ENCODE data around the gene SUGCT.
"Not testable (repeated sequence)": the region's sequence is repeated elsewhere in the genome, so short reads cannot be mapped to it uniquely, and the experiment has no call there.

SUGCT gene

DNA sequence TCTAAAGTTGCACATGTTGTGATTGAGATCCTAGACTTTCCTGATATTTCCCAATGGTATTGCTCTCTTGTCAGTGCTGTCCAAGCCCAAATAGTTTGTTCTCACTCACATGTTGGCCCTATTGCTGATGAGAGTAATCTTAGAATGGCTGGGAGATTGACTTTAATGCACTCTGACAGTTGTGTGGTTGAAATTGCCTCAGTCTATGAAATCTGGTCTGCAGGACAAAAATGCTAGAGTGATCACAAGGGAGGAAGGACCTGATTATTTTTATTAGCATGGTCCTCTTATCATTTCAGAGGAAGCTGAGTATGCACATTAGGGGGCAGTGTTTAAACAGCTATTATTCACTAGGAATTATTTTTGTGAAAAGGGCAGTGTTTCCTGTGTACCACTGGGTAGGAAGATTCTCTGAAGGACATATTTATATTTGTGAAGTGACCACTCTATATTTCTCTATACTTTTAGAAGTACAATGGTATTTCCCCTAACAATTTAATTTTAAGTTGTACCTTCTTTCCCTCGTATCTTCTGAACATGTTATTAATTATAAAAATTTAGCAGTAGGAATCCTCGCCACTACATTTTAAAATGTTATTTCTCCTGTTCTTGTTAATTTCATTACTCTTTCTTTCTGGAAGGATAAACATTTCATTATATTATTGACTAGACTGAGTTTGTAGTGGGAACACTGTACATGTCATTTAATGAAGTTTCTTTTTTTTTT is 64.4 kb downstream of the SUGCT start:
- no peak for DNase-seq (ENCODE audit: low read depth in 2 of 2)

DNA sequence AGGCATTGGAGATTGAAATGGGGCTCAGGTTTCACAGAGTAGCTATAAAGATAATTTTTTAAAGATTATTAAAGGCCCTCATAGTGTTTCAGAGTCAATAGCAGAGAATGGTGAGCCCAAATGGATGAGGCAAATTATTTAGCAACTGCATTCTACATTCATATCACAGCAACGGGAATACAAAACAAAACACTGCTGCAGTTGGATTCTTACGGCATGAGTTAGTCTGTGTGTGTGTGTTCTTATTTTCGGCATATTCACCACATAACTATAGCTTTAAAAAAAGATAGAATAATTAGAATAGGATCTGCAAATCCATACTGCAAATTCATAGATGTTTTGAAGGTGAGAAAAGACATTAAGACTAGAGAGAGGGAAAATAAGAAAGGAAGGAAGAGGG is 66.0 kb downstream of the SUGCT start:
- DNase-seq (ENCODE audit: low read depth in 2 of 2): no peak

- DNase-seq (ENCODE audit: low read depth in 2 of 2): no peak
Measured at GRCh38 chr7:40202851-40203250, 68.0 kb downstream of the SUGCT start.

DNA sequence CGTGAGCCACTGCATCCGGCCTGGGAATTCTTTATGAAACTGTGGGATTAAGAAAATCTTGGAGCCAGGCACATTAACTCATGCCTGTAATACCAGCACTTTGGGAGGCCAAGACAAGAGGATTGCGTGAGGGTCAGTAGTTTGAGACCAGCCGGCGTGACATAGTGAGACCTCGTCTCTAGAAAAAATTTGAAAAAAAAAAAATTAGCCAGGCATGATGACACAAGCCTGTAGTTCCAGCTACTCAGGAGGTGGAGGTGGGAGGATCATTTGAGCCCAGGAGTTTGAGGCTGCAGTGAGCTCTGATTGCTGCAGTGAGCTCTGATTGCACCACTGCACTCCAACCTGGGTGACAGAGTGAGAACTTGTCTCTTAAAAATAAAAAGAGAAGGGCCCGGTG is 69.8 kb downstream of the SUGCT start:
- no peak for DNase-seq (ENCODE audit: low read depth in 2 of 2)

DNA sequence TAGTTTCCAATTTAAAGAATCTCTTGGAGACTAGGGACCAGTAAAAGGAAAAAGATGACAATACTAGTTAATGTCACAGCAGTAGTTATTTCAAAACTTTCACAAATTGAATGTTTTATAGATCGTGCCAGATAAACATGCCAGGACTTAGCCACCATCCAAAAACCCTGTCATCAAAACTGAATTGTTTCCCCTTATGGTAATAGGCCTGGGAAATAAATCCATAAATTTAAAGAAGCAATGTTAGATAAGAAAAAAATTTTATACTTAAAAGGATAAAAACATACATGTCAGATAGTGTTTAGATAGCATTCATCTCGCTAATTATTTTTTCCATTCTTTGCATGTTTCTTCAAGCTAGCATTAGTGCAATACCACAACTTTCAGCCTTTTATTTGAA is 71.2 kb downstream of the SUGCT start:
- no peak for DNase-seq (ENCODE audit: low read depth in 2 of 2)

GRCh38 chr7:40211276-40212003 is 76.6 kb downstream of the SUGCT start:
- DNase-seq (ENCODE audit: low read depth in 2 of 2): no peak

DNA sequence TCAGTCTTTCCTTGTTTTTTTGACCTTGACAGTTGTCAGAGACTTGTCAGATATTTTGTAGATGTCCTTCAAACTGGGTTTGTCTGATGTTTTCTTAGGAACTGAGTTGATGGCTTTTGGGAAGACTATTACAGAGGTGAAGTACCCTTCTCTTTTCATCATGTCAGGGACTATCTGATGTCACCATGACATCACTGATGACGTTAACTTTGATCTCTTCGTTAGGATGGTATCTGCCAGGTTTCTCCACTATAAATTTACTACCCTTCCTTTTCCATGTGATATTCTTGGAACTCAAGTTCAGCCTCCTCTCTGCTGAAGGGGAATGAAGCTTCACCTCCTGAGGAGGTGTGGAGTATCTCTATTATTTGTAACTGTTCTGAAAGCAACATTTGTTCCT is 78.5 kb downstream of the SUGCT start:
- no peak for DNase-seq (ENCODE audit: low read depth in 2 of 2)

GRCh38 chr7:40213856-40214255 is 79.1 kb downstream of the SUGCT start:
- no peak for DNase-seq (ENCODE audit: low read depth in 2 of 2)

DNA sequence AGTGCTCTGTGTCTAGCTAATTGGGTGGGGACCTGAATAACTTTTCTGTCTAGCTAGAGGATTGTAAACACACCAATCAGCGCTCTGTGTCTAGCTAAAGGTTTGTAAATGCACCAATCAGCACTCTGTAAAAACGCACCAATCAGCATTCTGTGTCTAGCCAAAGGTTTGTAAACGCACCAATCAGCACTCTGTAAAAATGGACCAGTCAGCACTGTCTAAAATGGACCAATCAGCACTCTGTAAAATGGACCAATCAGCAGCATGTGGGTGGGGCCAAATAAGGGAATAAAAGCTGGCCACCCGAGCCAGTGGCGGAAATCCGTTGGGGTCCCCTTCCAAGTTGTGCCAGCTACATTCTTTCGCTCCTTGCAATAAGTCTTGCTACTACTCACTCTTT is 83.8 kb downstream of the SUGCT start:
- not testable (repeated sequence) for DNase-seq (ENCODE audit: low read depth in 2 of 2)

- DNase-seq (ENCODE audit: low read depth in 2 of 2): no peak
Measured at GRCh38 chr7:40219917-40220316, 85.1 kb downstream of the SUGCT start.

DNA sequence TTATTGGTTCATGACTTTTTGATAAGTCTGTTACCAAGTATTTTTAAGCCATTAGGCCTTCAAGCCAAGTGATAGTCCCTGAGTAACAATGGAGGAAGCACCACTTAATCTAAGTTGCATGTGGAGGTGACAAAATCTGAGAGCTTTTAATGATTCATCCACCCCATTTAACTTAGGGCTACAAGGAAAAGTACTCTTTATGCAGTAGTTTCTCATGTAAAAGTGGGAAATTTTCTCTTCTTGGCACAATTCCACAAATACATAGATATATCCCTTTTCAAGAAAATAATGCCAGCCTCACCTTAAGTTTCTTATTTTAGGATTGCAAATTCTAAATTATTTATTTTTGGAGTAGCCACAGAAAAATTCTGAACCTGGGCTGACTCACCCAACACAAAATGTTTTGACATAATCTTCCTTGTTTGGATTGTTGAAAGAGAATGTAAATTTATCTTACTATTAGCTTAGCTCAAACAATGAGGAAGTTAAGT is 85.7 kb downstream of the SUGCT start:
- DNase-seq (ENCODE audit: low read depth in 2 of 2): no peak

GRCh38 chr7:40221836-40222235 is 87.0 kb downstream of the SUGCT start:
- no peak for DNase-seq (ENCODE audit: low read depth in 2 of 2)

- no peak for DNase-seq (ENCODE audit: low read depth in 2 of 2)
Measured at GRCh38 chr7:40223451-40224127, 88.8 kb downstream of the SUGCT start.

DNA sequence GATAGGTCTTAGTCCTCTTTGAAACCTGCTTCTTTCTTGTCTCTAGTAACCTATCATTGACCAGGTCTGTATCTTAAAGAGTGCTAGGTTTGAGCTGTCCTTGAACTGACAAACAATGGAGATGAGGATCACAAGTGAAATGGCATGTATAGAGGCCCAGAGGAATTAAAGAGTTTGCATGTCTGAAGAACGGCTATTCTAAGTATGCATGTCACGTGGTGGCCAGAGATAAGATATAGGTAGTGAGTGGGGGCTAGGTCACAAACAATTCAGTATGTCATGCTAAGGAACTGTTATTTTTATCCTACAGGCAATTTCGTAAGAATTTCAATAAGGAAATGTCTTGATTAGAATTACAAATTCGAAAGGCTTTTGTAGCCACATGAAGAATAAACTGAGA is 95.3 kb downstream of the SUGCT start:
- DNase-seq (ENCODE audit: low read depth in 2 of 2): no peak

GRCh38 chr7:40231796-40232195 is 97.0 kb downstream of the SUGCT start:
- no peak for DNase-seq (ENCODE audit: low read depth in 2 of 2)

DNA sequence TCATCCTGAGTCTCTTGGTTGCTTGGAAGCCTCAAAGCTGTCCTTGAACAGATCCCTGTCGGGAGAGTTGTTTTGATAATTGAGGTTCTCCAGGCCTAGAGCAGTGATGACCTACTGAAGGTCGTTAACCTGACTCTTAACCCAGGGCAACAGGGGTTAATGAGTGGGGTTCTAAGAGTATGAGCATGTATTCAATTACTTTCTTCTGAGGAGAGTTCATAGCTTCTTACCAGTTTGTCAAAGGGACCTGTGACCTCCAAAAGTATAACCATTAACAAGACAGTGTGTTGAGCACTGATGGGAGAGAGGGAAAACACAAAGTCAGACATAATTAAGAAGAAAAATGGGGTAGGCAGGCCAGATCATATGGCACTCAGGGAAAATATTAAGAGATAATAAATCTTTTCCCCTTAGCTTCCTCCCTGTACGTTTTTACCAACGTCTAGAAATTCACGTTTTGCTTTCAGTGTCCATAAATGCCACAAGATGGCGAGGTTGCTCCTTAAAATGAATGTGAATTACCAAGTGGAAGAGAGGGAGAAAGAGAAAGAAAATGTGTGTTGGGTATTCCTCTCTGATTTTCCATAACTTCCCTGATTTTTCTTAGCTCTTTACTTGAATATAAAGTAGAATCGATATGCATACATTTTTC is 97.6 kb downstream of the SUGCT start:
- no peak for DNase-seq (ENCODE audit: low read depth in 2 of 2)

- DNase-seq (ENCODE audit: low read depth in 2 of 2): no peak
Measured at GRCh38 chr7:40234046-40234445, 99.2 kb downstream of the SUGCT start.

DNA sequence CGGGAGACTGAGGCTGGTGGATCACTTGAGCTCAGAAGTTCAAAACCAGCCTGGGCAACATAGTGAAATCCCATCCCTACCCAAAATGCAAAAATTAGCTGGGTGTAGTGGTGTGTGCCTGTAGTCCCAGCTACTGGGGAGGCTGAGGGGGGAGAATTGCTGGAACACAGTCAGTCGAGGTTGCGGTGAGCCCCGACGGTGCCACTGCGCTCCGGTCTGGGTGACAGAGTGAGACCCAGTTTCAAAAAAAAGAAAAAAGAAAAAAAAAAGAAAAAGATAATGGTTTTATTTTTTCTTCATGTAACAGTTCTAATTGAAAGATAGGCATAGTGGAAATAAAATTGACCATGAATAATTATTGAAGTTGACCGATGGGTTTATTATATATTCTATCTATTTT is 99.9 kb downstream of the SUGCT start:
- no peak for DNase-seq (ENCODE audit: low read depth in 2 of 2)

GRCh38 chr7:40237731-40238130 is 102.9 kb downstream of the SUGCT start:
- DNase-seq (ENCODE audit: low read depth in 2 of 2): no peak

DNA sequence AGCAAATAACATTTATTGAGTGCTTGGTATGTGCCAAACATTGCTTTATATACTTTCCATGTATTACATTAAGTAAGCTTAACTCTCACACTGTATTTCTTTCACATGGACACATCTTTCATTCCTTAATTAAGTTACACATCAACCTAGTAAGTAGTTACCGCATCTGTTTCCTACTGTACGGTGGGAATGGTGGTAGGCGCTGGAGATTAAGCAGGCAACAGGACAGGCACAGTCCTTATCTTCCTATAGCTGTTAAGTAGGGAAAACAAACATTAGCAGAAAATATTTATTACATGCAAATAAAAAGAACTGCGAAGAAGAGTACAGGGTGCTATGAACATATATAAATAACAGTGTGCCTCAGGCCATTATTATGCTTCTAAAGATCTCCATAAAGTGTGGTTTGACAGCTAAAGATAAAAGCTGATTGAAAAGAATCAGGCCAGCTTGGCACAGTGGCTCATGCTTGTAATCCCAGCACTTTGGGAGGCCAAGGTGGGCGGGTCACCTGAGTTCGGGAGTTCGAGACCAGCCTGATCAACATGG is 105.0 kb downstream of the SUGCT start:
- no peak for DNase-seq (ENCODE audit: low read depth in 2 of 2)

GRCh38 chr7:40243076-40243475 is 108.3 kb downstream of the SUGCT start:
- no peak for DNase-seq (ENCODE audit: low read depth in 2 of 2)

- no peak for DNase-seq (ENCODE audit: low read depth in 2 of 2)
Measured at GRCh38 chr7:40244226-40244625, 109.4 kb downstream of the SUGCT start.
